ENCODE data around the gene WDFY4.

Gene WDFY4

DNA sequence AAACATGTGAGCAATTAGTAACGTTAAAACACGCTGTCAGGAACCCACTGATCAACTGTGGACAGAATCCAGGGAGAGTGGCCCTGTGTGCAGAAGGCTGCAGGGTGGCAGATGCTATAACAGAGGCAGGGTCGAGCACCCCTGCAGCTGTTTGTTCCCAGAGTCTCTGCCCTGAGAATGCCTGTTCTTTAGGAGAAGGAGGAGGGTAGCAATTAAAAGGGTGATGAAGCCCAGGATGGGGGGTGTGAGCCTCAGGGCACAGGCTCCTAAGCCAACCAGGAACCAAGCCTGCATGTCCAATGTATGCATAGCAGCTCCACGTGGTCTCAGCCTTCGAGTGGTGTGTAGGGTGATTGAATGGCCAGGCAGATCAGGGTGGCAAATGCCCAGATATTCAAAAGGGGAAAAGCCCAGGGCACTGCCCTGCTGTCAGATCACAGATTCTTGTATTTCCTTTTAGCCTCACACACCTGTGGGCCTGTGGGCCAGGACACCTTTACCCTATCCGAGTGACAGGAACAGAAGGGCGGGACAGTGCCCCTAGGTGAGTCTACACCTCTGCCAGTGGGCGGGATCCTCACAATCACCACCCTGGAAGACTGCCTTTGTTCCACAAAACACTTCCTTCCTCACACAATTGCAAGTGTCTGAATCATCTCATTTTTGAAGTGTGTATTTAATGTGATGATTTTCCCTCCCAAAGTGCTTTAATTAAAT is 7.3 kb downstream of the WDFY4 start:
- no peak overlapping the region for H3K4me3 ChIP-seq (ENCODE audit: low read depth, low read length)

DNA sequence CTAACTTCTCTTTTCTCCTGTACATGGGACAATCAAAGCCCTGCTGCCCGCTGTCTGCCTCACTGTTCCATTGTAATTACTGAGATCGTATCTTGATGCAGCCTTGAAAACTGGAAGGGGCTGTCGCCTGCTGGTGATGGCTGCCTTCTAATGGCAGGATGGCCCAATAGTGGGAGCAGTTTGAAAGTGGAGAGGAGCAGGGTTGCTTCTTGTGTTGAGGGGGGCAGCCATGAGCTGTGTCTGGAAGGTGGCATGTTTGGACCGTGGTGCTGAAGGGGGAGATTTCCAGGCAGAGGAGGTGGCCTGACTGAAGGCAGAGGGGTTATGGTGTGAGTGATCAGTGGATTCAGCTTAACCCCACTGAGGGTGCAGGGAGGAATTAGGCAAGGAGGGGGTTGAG is 8.1 kb downstream of the WDFY4 start:
- DNase-seq: no peak
- Histone ChIP-seq H4K12ac (ENCODE audit: low read depth, low read length) (no peak overlapping the region), H4K91ac (ENCODE audit: low read depth, low read length) (no peak overlapping the region), H3K9ac (ENCODE audit: low read length) (no peak overlapping the region), H3K4me3 (ENCODE audit: low read depth, low read length) (no peak overlapping the region), H3K27me3 (ENCODE audit: insufficient read depth, low read length) (no peaks in the 10 kb centered on the region), H3K14ac (ENCODE audit: low read length) (no peak overlapping the region), H3K18ac (ENCODE audit: low read length) (no peak overlapping the region), H4K8ac (ENCODE audit: low read depth, low read length) (no peak overlapping the region), H3K4ac (ENCODE audit: low read depth, low read length) (no peak overlapping the region), H2AK5ac (ENCODE audit: low read length) (no peak overlapping the region), H2AFZ (ENCODE audit: insufficient read depth, low read length, poor library complexity) (no peak overlapping the region), H3K79me1 (ENCODE audit: low read length) (no peaks in the 10 kb centered on the region), H3K4me2 (ENCODE audit: low read length) (no peak overlapping the region), H3K79me2 (ENCODE audit: control insufficient read depth, insufficient read depth, low read length, poor library complexity) (no peaks in the 10 kb centered on the region), H3K27ac (ENCODE audit: low read depth, low read length) (no peak overlapping the region), H3K4me1 (ENCODE audit: control insufficient read depth in 1 of 2, insufficient read depth in 2 of 2, low read length in 2 of 2) (no peaks in the 10 kb centered on the region), H3K23ac (ENCODE audit: low read length) (no peak overlapping the region), H3K9me3 (ENCODE audit: insufficient read depth, low read depth, low read length) (no peaks in the 10 kb centered on the region), H2BK5ac (ENCODE audit: low read depth, low read length, poor library complexity) (no peak overlapping the region), H2BK120ac (ENCODE audit: insufficient read depth, low read length, poor library complexity) (no peak overlapping the region), H2BK12ac (ENCODE audit: low read length) (no peak overlapping the region), H3K36me3 (ENCODE audit: control insufficient read depth in 1 of 2, insufficient read depth in 2 of 2, low read length in 2 of 2) (no peaks in the 10 kb centered on the region)
- no CpG with 5 or more reads among the region's 4 CpGs for WGBS (ENCODE audit: extremely low coverage, insufficient coverage, insufficient read length)

More for the DNA sequence above, 7.3 kb downstream of the WDFY4 start:
- H2BK5ac ChIP-seq (ENCODE audit: low read depth, low read length, poor library complexity): no peak overlapping the region
- DNase-seq: no peak
- H3K14ac ChIP-seq (ENCODE audit: low read length): no peak overlapping the region
- no peak overlapping the region for H3K18ac ChIP-seq (ENCODE audit: low read length)
- H2BK120ac ChIP-seq (ENCODE audit: insufficient read depth, low read length, poor library complexity): no peak overlapping the region
- H4K12ac ChIP-seq (ENCODE audit: low read depth, low read length): no peak overlapping the region
- no peak overlapping the region for H4K8ac ChIP-seq (ENCODE audit: low read depth, low read length)
- H3K23ac ChIP-seq (ENCODE audit: low read length): no peak overlapping the region
- no peaks in the 10 kb centered on the region for H3K79me1 ChIP-seq (ENCODE audit: low read length)
- H3K4ac ChIP-seq (ENCODE audit: low read depth, low read length): no peak overlapping the region
- WGBS (ENCODE audit: extremely low coverage, insufficient coverage, insufficient read length): no CpG with 5 or more reads among the region's 8 CpGs
- no peaks in the 10 kb centered on the region for H3K9me3 ChIP-seq (ENCODE audit: insufficient read depth, low read depth, low read length)
- H3K36me3 ChIP-seq (ENCODE audit: control insufficient read depth in 1 of 2, insufficient read depth in 2 of 2, low read length in 2 of 2): no peaks in the 10 kb centered on the region
- H2AFZ ChIP-seq (ENCODE audit: insufficient read depth, low read length, poor library complexity): no peak overlapping the region
- no peak overlapping the region for H4K91ac ChIP-seq (ENCODE audit: low read depth, low read length)
- H3K27me3 ChIP-seq (ENCODE audit: insufficient read depth, low read length): no peaks in the 10 kb centered on the region
- no peak overlapping the region for H2AK5ac ChIP-seq (ENCODE audit: low read length)
- no peak overlapping the region for H3K27ac ChIP-seq (ENCODE audit: low read depth, low read length)
- no peaks in the 10 kb centered on the region for H3K79me2 ChIP-seq (ENCODE audit: control insufficient read depth, insufficient read depth, low read length, poor library complexity)
- H3K9ac ChIP-seq (ENCODE audit: low read length): no peak overlapping the region
- no peak overlapping the region for H3K4me2 ChIP-seq (ENCODE audit: low read length)
- H2BK12ac ChIP-seq (ENCODE audit: low read length): no peak overlapping the region
- no peaks in the 10 kb centered on the region for H3K4me1 ChIP-seq (ENCODE audit: control insufficient read depth in 1 of 2, insufficient read depth in 2 of 2, low read length in 2 of 2)

DNA sequence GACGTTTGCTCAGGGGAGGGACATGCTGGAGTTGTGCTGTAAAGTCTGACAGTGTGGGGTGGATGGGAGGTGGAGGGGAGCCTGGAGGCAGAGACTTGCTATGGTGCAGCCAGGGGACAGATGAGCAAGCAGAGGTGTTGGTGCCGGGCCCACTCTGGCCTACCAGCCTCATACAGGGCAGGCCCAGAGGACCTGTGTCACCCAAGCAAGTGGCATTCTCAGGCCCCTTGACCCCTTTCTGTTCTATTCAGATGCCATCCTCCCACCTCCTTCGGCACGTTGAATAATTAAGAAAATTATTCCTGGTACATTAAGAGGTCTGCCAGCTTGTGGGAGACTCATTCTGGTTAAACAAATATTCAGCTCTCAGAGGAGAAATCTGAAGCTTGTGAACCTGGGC is 8.5 kb downstream of the WDFY4 start:
- H3K4me3 ChIP-seq (ENCODE audit: low read depth, low read length): no peak overlapping the region
- no peak overlapping the region for H3K23ac ChIP-seq (ENCODE audit: low read length)
- H3K4ac ChIP-seq (ENCODE audit: low read depth, low read length): no peak overlapping the region
- no peak overlapping the region for H2BK5ac ChIP-seq (ENCODE audit: low read depth, low read length, poor library complexity)
- no peak overlapping the region for H2BK12ac ChIP-seq (ENCODE audit: low read length)
- H3K27ac ChIP-seq (ENCODE audit: low read depth, low read length): no peak overlapping the region
- no peak overlapping the region for H3K4me2 ChIP-seq (ENCODE audit: low read length)
- no peak overlapping the region for H4K12ac ChIP-seq (ENCODE audit: low read depth, low read length)
- no peak for DNase-seq
- no peak overlapping the region for H3K9ac ChIP-seq (ENCODE audit: low read length)
- no peaks in the 10 kb centered on the region for H3K79me2 ChIP-seq (ENCODE audit: control insufficient read depth, insufficient read depth, low read length, poor library complexity)
- H2AFZ ChIP-seq (ENCODE audit: insufficient read depth, low read length, poor library complexity): no peak overlapping the region
- no peak overlapping the region for H3K14ac ChIP-seq (ENCODE audit: low read length)
- H3K79me1 ChIP-seq (ENCODE audit: low read length): no peaks in the 10 kb centered on the region
- H2BK120ac ChIP-seq (ENCODE audit: insufficient read depth, low read length, poor library complexity): no peak overlapping the region
- no peak overlapping the region for H4K8ac ChIP-seq (ENCODE audit: low read depth, low read length)
- H3K27me3 ChIP-seq (ENCODE audit: insufficient read depth, low read length): no peaks in the 10 kb centered on the region
- WGBS (ENCODE audit: extremely low coverage, insufficient coverage, insufficient read length): no CpG with 5 or more reads among the region's 4 CpGs
- no peak overlapping the region for H3K18ac ChIP-seq (ENCODE audit: low read length)
- no peaks in the 10 kb centered on the region for H3K36me3 ChIP-seq (ENCODE audit: control insufficient read depth in 1 of 2, insufficient read depth in 2 of 2, low read length in 2 of 2)
- H2AK5ac ChIP-seq (ENCODE audit: low read length): no peak overlapping the region
- H4K91ac ChIP-seq (ENCODE audit: low read depth, low read length): no peak overlapping the region
- no peaks in the 10 kb centered on the region for H3K4me1 ChIP-seq (ENCODE audit: control insufficient read depth in 1 of 2, insufficient read depth in 2 of 2, low read length in 2 of 2)
- H3K9me3 ChIP-seq (ENCODE audit: insufficient read depth, low read depth, low read length): no peaks in the 10 kb centered on the region

DNA sequence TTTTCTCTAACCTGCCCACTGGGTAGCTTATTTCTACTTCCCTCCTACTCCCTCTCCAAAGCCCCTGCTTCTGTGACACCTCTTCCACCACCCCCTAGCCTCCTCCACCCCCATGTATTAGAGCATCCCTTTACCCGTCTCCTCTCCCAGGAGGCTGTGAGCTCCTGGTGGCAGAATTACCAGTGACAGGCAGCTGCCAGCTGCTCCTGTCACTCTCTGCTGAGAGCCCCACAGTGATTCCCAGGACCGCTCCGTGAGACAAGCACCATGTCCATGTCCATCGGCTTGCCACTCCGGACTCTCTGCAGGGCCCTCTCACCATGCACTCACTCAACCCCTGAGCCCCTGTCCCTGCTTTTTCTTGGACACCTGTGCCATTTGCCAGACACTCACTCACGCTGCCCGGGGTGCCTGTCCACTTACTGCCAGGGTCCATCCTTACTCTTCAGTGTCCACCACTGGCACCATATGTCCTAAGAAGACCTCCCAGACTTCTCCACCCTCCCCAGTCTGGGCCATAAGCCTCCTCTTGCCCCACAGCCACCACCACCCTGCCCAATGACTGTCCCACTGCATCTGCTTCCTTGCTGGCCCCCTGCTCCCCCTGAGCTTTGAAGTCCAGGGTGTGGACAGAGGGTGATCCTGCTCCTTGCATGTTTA is 9.8 kb downstream of the WDFY4 start:
- Histone ChIP-seq H4K8ac (ENCODE audit: low read depth, low read length) (no peak overlapping the region), H4K12ac (ENCODE audit: low read depth, low read length) (no peak overlapping the region), H3K4me1 (ENCODE audit: control insufficient read depth in 1 of 2, insufficient read depth in 2 of 2, low read length in 2 of 2) (no peaks in the 10 kb centered on the region), H3K9ac (ENCODE audit: low read length) (no peak overlapping the region), H2BK120ac (ENCODE audit: insufficient read depth, low read length, poor library complexity) (no peak overlapping the region), H3K4ac (ENCODE audit: low read depth, low read length) (no peak overlapping the region), H2BK12ac (ENCODE audit: low read length) (no peak overlapping the region), H3K27me3 (ENCODE audit: insufficient read depth, low read length) (no peaks in the 10 kb centered on the region), H2AFZ (ENCODE audit: insufficient read depth, low read length, poor library complexity) (no peak overlapping the region), H3K4me3 (ENCODE audit: low read depth, low read length) (no peak overlapping the region), H3K18ac (ENCODE audit: low read length) (no peak overlapping the region), H4K91ac (ENCODE audit: low read depth, low read length) (no peak overlapping the region), H3K14ac (ENCODE audit: low read length) (no peak overlapping the region), H3K9me3 (ENCODE audit: insufficient read depth, low read depth, low read length) (no peaks in the 10 kb centered on the region), H2AK5ac (ENCODE audit: low read length) (no peak overlapping the region), H3K27ac (ENCODE audit: low read depth, low read length) (no peak overlapping the region), H3K79me1 (ENCODE audit: low read length) (no peaks in the 10 kb centered on the region), H3K36me3 (ENCODE audit: control insufficient read depth in 1 of 2, insufficient read depth in 2 of 2, low read length in 2 of 2) (no peaks in the 10 kb centered on the region), H3K79me2 (ENCODE audit: control insufficient read depth, insufficient read depth, low read length, poor library complexity) (no peaks in the 10 kb centered on the region), H3K23ac (ENCODE audit: low read length) (no peak overlapping the region), H3K4me2 (ENCODE audit: low read length) (no peak overlapping the region), H2BK5ac (ENCODE audit: low read depth, low read length, poor library complexity) (no peak overlapping the region)
- no peak for DNase-seq
- WGBS (ENCODE audit: extremely low coverage, insufficient coverage, insufficient read length): no CpG with 5 or more reads among the region's 7 CpGs
